MCF 10A (cell line): ENCODE measurements around the gene CRYGN. TPM values are rescaled to one million over a fixed set of nuclear protein-coding genes. Genes with fewer than 3 reads are reported as not detected.

Experiments used
- BruUV-seq: library from RNA; stranded (reverse); fragments of 400-500 nt; replicated peaks from 2 replicates; lab custom pipeline; 2021; lab: Mats Ljungman, UMichigan
- CTCF ChIA-PET: fragments of 300-600 bp; sonication (Branson Sonifier 250); formaldehyde crosslinking; extraction: SDS; loops from one replicate; lab custom pipeline; 2021; ENCODE audit warnings: antibody characterized with exemption, inconsistent platforms; lab: Yijun Ruan, JAX
- POLR2A ChIA-PET: fragments of 300-600, 350-650 bp; sonication (Branson Sonifier 250); formaldehyde crosslinking; extraction: SDS; loops from one replicate; lab custom pipeline; 2020; ENCODE audit warnings: antibody characterized with exemption, inconsistent platforms; lab: Yijun Ruan, JAX
- DNase-seq: peaks from one replicate; pipeline ENCODE4 v3.0.0-alpha.2; 2018; ENCODE audit not compliant: unreplicated experiment
- H3K27ac Mint-ChIP-seq: one replicate; pipeline ENCODE4 v1.8.0; 2022; ENCODE audit warnings: mild to moderate bottlenecking, low read depth, mixed read lengths; ENCODE audit not compliant: unreplicated experiment
- H3K27me3 Mint-ChIP-seq: one replicate; pipeline ENCODE4 v1.8.0; 2022; ENCODE audit warnings: mixed read lengths; ENCODE audit not compliant: insufficient read depth, unreplicated experiment
- H3K36me3 Mint-ChIP-seq: one replicate; pipeline ENCODE4 v1.8.0; 2022; ENCODE audit warnings: mild to moderate bottlenecking, moderate library complexity, mixed read lengths; ENCODE audit not compliant: insufficient read depth, unreplicated experiment
- H3K4me1 Mint-ChIP-seq: one replicate; pipeline ENCODE4 v1.8.0; 2022; ENCODE audit warnings: mixed read lengths; ENCODE audit not compliant: insufficient read depth, unreplicated experiment
- H3K4me3 Mint-ChIP-seq: one replicate; pipeline ENCODE4 v1.8.0; 2022; ENCODE audit warnings: mild to moderate bottlenecking, moderate library complexity, mixed read lengths; ENCODE audit not compliant: unreplicated experiment
- H3K9me3 Mint-ChIP-seq: one replicate; pipeline ENCODE4 v1.8.0; 2022; ENCODE audit warnings: mixed read lengths; ENCODE audit not compliant: unreplicated experiment
- intact Hi-C: fragments of 100-400 bp; cut with micrococcal nuclease; formaldehyde crosslinking; loops from 2 replicates; pipeline ENCODE4 v1.14.1; 2022
- total RNA-seq: library from RNA; stranded (reverse); gene quantifications from 2 replicates; pipeline ENCODE4 v1.2.3, GENCODE V29; 2022
- TF ChIP-seq, protein P1 (sequence below): fragments of 200-600 bp; IDR thresholded peaks from one replicate; pipeline ENCODE4 v1.8.0; 2022; ENCODE audit warnings: antibody characterized with exemption, mild to moderate bottlenecking; ENCODE audit not compliant: unreplicated experiment

CRYGN gene
- total RNA-seq, 1 experiment from 2014 or later = not detected

DNA sequence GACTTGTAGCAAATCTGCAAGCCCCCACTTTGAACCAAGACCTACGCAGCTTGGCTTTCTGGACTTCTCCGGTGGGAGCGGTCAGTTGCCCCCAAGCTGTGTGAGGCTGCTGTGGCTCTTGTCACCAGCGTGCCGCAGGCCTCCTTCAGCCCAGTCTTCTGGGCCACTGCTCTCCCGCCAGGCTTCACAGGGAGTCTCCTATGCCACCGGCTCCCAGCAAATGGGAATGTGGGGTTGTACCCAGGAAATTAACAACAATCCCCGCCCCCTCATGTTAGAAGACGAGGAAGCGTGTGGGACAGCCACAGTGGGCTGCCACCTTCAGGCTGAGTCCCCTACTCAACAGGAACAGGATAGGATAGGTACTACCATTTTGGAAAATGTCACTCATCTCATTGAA lies 34.4 kb downstream of the CRYGN start:
- POLR2A ChIA-PET = no interaction called here
- CTCF ChIA-PET = interaction anchor here (0.7 to 1.0 kb wide), 2 partner anchors 9 to 44 kb away, joined by 3 read pairs; no protein-coding TSS in a partner anchor
- peaks cover 9% of the 10 kb centered on the region for H3K4me1 Mint-ChIP-seq
- H3K9me3 Mint-ChIP-seq = no peaks in the 10 kb centered on the region
- BruUV-seq = no TSS peak
- intact Hi-C loops = no loop called here
- TF ChIP-seq, protein P1, sequence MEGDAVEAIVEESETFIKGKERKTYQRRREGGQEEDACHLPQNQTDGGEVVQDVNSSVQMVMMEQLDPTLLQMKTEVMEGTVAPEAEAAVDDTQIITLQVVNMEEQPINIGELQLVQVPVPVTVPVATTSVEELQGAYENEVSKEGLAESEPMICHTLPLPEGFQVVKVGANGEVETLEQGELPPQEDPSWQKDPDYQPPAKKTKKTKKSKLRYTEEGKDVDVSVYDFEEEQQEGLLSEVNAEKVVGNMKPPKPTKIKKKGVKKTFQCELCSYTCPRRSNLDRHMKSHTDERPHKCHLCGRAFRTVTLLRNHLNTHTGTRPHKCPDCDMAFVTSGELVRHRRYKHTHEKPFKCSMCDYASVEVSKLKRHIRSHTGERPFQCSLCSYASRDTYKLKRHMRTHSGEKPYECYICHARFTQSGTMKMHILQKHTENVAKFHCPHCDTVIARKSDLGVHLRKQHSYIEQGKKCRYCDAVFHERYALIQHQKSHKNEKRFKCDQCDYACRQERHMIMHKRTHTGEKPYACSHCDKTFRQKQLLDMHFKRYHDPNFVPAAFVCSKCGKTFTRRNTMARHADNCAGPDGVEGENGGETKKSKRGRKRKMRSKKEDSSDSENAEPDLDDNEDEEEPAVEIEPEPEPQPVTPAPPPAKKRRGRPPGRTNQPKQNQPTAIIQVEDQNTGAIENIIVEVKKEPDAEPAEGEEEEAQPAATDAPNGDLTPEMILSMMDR = no peak
- H3K36me3 Mint-ChIP-seq = no peaks in the 10 kb centered on the region
- H3K27me3 Mint-ChIP-seq = peaks cover 18% of the 10 kb centered on the region
- DNase-seq = no peak
- no peak overlapping the region for H3K27ac Mint-ChIP-seq
- no peak overlapping the region for H3K4me3 Mint-ChIP-seq

DNA sequence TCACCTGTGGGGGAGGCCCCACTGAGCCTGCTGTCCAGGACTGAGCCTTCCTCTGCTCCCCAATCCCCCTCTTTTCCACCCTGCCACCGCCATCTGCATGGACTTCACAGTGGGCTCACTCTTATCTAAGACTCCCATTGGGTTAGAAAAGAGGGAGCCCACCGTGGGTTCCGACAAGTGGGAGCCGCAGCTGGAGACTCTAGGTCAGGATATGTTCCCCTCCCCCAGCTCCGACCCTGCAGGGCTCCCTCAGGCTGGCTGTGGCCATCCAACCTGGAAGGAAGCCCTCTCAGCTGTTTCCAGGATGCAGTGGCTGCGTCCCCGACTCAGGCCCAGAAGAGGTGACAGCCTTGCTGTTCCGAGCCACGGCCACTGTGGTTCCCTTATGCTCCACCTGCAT lies 34.9 kb downstream of the CRYGN start:
- POLR2A ChIA-PET = no interaction called here
- Mint-ChIP-seq H3K27ac (no peak overlapping the region), H3K4me1 (peaks cover 9% of the 10 kb centered on the region)

DNA sequence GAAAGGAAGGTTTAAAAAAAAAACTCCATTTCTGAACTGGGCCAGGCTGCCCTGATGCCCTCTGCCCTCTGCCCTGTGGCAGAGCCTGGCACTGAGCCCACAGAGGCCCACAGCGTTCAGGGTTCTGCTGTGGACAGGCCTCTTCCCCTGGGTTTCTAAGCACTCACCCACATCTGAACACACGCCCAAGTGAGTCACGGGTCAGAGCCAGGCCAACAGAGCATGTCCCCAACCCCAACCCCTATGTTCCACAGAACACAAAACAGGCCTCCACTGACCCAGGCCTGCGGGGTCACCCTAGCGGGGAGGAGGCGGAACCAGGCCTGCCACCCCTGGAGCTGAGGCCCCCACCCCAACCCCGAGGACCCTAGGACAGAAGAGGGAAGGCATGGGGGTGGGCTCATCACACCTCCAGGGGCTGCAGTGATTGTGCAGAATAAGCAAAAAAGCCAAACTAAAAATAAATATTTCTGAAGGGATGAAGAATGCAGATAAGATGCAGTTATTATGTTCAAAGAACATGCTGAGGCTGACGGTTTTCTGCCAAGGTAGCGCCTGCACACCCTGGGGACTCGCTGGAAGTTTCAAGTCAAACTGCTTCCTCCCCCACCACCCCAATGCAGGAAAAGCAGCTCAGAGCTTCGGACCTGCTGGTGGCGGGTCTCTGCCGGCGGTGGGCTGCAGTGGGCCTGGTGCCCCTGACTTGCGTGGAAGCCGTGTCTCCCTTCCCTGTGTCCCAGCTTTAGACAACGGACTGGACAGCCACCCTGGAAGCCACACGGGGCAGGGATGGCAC lies 35.5 kb downstream of the CRYGN start:
- Mint-ChIP-seq H3K27me3 (peaks cover 12% of the 10 kb centered on the region), H3K4me1 (peaks cover 9% of the 10 kb centered on the region), H3K4me3 (no peak overlapping the region), H3K36me3 (no peaks in the 10 kb centered on the region), H3K27ac (no peak overlapping the region), H3K9me3 (no peaks in the 10 kb centered on the region)
- no TSS peak for BruUV-seq
- ChIA-PET POLR2A (interaction anchor here (0.6 kb wide), 1 partner anchor 11 kb away, joined by 3 read pairs; no protein-coding TSS in a partner anchor), CTCF (interaction anchor here (0.9 to 1.1 kb wide), 2 partner anchors 36 to 44 kb away, joined by 3 to 5 read pairs; no protein-coding TSS in a partner anchor)
- DNase-seq = peak; percentile 61
- intact Hi-C loops = no loop called here
- TF ChIP-seq, protein P1 = no peak

More for the DNA sequence above, 34.9 kb downstream of the CRYGN start:
- no TSS peak for BruUV-seq
- TF ChIP-seq, protein P1 = no peak
- H3K27me3 Mint-ChIP-seq = peaks cover 13% of the 10 kb centered on the region
- H3K9me3 Mint-ChIP-seq = no peaks in the 10 kb centered on the region
- no peaks in the 10 kb centered on the region for H3K36me3 Mint-ChIP-seq
- no peak for DNase-seq
- no peak overlapping the region for H3K4me3 Mint-ChIP-seq
- CTCF ChIA-PET = no interaction called here
- intact Hi-C loops = no loop called here

DNA sequence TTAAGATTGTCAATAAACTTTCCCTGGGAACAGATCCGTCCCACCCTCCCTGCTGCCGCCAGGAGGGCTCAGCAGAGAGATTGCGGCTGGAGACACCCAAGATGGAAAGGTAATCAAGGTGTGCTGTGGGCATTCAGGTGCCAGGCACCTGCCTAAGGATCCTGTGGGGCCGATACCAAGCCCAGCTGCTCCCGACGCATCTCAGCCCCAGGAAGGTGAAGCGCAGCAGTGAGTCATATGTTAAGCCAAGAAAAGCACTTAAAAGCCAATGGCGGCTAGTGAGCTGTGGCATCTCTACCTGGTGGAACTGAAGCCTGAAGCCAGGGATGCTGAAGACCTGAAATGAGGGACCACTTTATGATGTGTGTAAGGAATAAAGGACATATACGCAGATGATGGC lies 36.2 kb downstream of the CRYGN start:
- no TSS peak for BruUV-seq
- peak; percentile 64 for DNase-seq
- Mint-ChIP-seq H3K27me3 (peaks cover 6% of the 10 kb centered on the region), H3K4me3 (no peak overlapping the region), H3K9me3 (no peaks in the 10 kb centered on the region), H3K27ac (no peak overlapping the region), H3K36me3 (no peaks in the 10 kb centered on the region), H3K4me1 (peaks cover 9% of the 10 kb centered on the region)
- POLR2A ChIA-PET = no interaction called here
- intact Hi-C loops = no loop called here
- CTCF ChIA-PET = interaction anchor here (0.7 to 1.1 kb wide), 3 partner anchors 35 to 44 kb away, joined by 3 to 5 read pairs (median 3); no protein-coding TSS in a partner anchor
- TF ChIP-seq, protein P1 = no peak
